Skeletal muscle tissue (tissue), 5 donors: ENCODE results near the gene MYO1D. TPM values are rescaled to one million over a fixed set of nuclear protein-coding genes. Genes with fewer than 3 reads are reported as not detected.
A peak's percentile ranks its signal among the peaks of the same experiment; 100 is the strongest.

Experiments used
- H3K27ac ChIP-seq: one replicate; pipeline ENCODE4 v1.7.0; 2013; ENCODE audit warnings: mild to moderate bottlenecking, low read depth, low read length, inconsistent platforms
- H3K27me3 ChIP-seq, 3 donors: one replicate each; pipeline ENCODE4 v1.7.0; 2013; ENCODE audit warnings: low read length in 3 of 3; ENCODE audit not compliant: control insufficient read depth in 3 of 3, insufficient read depth in 3 of 3
- H3K36me3 ChIP-seq, 3 donors: one replicate each; pipeline ENCODE4 v1.7.0; 2013; ENCODE audit warnings: low read length in 3 of 3; ENCODE audit not compliant: control insufficient read depth in 3 of 3, insufficient read depth in 3 of 3
- H3K4me1 ChIP-seq, 3 donors: one replicate each; pipeline ENCODE4 v1.7.0; 2013; ENCODE audit warnings: low read length in 3 of 3, mild to moderate bottlenecking in 3 of 3; ENCODE audit not compliant: control insufficient read depth in 3 of 3, insufficient read depth in 3 of 3
- H3K4me3 ChIP-seq, 3 donors: one replicate each; pipeline ENCODE4 v1.7.0; 2013; ENCODE audit warnings: low read length in 3 of 3
- H3K9ac ChIP-seq, 3 donors: one replicate each; pipeline ENCODE4 v1.7.0; 2013; ENCODE audit warnings: low read length in 3 of 3, mild to moderate bottlenecking in 3 of 3, moderate library complexity in 2 of 3, low read depth in 1 of 3
- H3K9me3 ChIP-seq, 3 donors: one replicate each; pipeline ENCODE4 v1.7.0; 2013; ENCODE audit warnings: low read length in 3 of 3; ENCODE audit not compliant: control insufficient read depth in 3 of 3
- small RNA-seq: library from RNA; depleted of rRNA; stranded (forward); fragments of <200 nt; gene quantifications from one replicate; pipeline ENCODE3, GENCODE V24; 2014
- total RNA-seq: library from RNA; depleted of rRNA; stranded (reverse); fragments of >200 nt; gene quantifications from one replicate; pipeline ENCODE4 v1.2.3, GENCODE V29; 2014
- donor health status: Osteomylitis.

MYO1D gene
- total RNA-seq, 1 donor from 2014 or later, result 15.1 TPM

DNA sequence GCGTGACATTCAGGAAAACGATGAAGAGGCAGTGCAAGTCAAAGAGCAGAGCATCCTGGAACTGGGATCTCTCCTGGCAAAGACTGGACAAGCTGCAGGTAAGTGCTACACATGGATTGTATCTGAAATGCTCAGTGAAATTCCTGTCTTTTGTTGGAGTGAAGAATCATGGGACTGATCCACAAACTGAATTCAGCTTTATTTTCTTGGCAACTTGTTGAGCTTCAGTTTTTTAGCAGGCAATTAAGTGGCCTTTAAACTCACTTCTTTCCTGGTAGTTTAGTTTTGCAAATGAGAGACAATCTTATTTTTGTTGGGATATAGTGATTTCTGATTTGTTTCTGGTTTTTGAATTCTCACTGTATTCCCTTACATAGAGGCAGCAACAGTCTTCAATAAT is 430.0 kb downstream of the MYO1D start:
- peaks cover 17 to 38% (median 37%) of the 10 kb centered on the region in 3 donors for H3K36me3 ChIP-seq
- H3K4me3 ChIP-seq, result no peak overlapping the region
- H3K9ac ChIP-seq, result no peak overlapping the region
- H3K9me3 ChIP-seq, result no peaks in the 10 kb centered on the region
- no peaks in the 10 kb centered on the region for H3K27me3 ChIP-seq
- peaks cover 19 to 22% (median 19%) of the 10 kb centered on the region in 3 donors for H3K4me1 ChIP-seq
- no peak overlapping the region for H3K27ac ChIP-seq

DNA sequence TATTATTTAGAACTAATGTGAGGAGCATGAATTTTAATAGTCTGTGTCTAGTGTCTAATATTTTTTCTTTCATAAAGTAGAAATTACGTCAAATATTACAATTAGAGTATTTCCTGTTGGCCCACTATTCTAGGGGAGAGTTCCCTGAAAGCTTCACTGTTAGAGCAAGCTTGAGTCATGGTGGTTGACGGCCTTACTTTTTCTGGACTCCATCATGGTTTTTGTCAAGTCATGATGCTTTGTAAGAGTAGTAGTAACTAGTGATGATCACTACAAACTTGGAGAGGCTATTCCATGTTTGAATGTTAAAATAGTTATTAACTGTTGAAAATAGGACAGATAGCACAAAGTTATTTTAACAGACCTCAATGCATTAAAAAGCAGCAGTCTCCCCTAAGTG is 431.0 kb downstream of the MYO1D start:
- no peaks in the 10 kb centered on the region for H3K27me3 ChIP-seq
- peaks cover 13 to 31% (median 27%) of the 10 kb centered on the region in 3 donors for H3K36me3 ChIP-seq
- no peaks in the 10 kb centered on the region for H3K9me3 ChIP-seq
- H3K4me3 ChIP-seq, result peak overlapping the region; percentile 76 to 95 (median 88)
- peak overlapping the region in 2 of 3 donors; percentile 34 to 99 for H3K9ac ChIP-seq
- peaks cover 19 to 22% (median 19%) of the 10 kb centered on the region in 3 donors for H3K4me1 ChIP-seq
- H3K27ac ChIP-seq, result peak overlapping the region; percentile 95

DNA sequence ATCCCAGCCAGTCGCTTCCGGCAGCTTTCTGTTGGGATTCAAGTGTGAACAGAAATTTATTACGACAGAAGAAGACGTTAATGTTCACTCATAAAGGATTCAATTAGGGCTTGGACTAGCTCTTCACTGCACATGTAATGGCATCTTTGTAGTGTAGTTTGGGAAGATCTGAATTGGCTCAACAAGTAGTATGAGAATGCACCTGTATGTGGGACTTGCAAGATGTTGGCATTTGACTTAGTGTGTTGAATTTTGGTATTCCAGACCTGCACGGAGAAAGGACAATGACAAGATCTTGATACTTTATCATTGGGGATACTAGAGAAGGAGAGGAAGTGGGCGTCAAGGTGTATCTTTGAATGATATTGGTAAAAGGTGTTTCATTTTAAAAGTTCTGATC is 431.4 kb downstream of the MYO1D start:
- Histone ChIP-seq H3K4me1 (peaks cover 19 to 22% (median 19%) of the 10 kb centered on the region in 3 donors), H3K27ac (peak overlapping the region; percentile 95), H3K9ac (peak overlapping the region; percentile 94 to 99 (median 94)), H3K9me3 (no peaks in the 10 kb centered on the region), H3K36me3 (peaks cover 13 to 27% (median 22%) of the 10 kb centered on the region in 3 donors), H3K27me3 (no peaks in the 10 kb centered on the region), H3K4me3 (peak overlapping the region; percentile 76 to 95 (median 88))

DNA sequence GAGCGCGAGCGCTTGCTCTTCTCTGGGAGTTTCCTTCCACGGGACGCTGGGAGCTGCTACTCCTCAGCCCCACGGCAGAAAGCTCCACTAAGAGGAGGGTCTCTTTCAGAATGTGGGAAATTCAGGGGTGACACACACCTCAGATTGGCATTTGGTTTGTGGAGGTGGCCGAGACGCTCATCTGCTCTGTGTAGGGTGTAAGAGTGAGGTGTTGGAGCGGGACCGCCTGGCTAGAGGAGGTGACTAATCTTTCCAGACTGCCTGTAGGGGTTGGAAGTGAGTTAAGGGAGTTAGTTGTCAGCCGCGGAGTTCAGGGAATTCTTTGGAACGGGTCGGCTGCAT is 431.9 kb downstream of the MYO1D start:
- H3K27ac ChIP-seq, result peak overlapping the region; percentile 95
- H3K36me3 ChIP-seq, result peaks cover 13 to 26% (median 20%) of the 10 kb centered on the region in 3 donors
- H3K9me3 ChIP-seq, result no peaks in the 10 kb centered on the region
- peak overlapping the region; percentile 94 to 99 (median 94) for H3K9ac ChIP-seq
- peaks cover 19 to 22% (median 19%) of the 10 kb centered on the region in 3 donors for H3K4me1 ChIP-seq
- H3K27me3 ChIP-seq, result no peaks in the 10 kb centered on the region
- H3K4me3 ChIP-seq, result peak overlapping the region; percentile 76 to 95 (median 88)

DNA sequence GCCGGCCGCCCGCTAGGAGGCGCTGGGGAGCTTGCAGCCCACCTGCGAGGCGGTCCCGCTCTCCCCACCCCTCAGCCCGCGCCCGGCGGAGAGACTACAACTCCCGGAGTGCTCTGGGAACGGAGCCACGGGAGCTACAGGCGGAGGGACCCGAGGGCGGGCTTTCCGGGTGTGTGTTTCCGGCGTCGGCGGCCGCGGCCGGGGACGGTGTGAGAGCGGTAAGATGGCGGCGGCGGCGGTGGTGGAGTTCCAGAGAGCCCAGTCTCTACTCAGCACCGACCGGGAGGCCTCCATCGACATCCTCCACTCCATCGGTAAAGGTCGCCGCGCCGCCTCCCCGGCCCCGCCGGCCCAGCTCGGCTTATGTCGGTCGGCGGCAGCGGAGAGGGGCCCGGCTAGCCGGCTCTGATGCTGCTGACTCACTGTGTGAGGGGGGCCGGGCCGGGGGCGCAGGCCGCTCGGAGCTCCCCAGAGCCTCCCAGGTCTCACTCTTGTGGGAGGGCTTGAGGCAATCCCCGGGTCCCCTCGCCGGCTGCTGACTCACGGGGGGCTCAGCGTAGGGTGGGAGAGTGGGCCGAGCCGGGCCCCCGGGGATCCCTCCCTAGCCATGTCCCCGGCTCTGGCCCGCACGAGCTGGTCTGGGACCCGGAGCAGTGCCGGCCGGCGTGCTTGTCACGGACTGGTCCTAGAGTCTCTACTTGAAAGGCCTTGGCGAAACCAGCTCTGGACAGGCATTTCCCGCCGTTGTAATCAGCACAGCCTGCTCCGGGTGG is 432.4 kb downstream of the MYO1D start, which contains the start of gene PSMD11:
TSS of gene PSMD11 (plus strand) at position 210 of the 773 bp plus-strand sequence. CDS start at position 224, 14 bp downstream.
- peak within 1 kb of the TSS; percentile 95 for H3K27ac ChIP-seq
- peak within 1 kb of the TSS; percentile 94 to 99 (median 94) for H3K9ac ChIP-seq
- peaks cover 10 to 21% (median 15%) of the 10 kb centered on the region in 3 donors for H3K36me3 ChIP-seq
- no peaks in the 10 kb centered on the region for H3K9me3 ChIP-seq
- H3K4me3 ChIP-seq, result peak within 1 kb of the TSS; percentile 76 to 95 (median 88)
- H3K27me3 ChIP-seq, result no peaks in the 10 kb centered on the region
- peaks cover 19 to 22% (median 19%) of the 10 kb centered on the region in 3 donors for H3K4me1 ChIP-seq

DNA sequence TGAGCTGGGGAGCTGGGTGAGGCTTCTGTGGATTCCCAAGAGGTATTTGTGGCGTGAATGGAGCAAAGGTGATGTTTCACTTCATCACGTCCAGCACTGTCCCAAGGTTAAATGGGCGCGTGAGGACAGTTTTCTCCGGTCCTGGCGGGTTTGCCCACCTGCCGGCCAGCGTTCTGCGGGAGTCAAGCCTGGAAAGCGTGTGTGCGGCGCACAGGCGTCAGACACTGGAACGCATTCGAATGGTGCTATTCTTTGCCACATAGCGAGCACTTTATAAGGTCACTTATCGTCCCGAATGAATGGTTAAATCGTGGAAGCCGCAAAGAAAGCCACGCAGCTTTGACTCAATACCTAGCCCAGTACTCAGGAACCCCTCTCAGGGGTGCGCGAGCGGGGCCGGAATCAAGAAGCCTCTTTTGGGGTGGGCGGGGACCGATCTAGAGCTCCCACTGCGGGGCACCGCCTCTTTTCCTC is 433.1 kb downstream of the MYO1D start:
- Histone ChIP-seq H3K4me1 (peaks cover 19 to 22% (median 19%) of the 10 kb centered on the region in 3 donors), H3K9ac (peak overlapping the region; percentile 68 to 99 (median 78)), H3K27ac (no peak overlapping the region)

More for the DNA sequence above, 433.1 kb downstream of the MYO1D start:
- Histone ChIP-seq H3K4me3 (peak overlapping the region; percentile 76 to 81 (median 78)), H3K36me3 (peaks cover 6 to 15% (median 12%) of the 10 kb centered on the region in 3 donors), H3K27me3 (no peaks in the 10 kb centered on the region), H3K9me3 (no peaks in the 10 kb centered on the region)

Small RNA genes lying within 50 kb of the gene (small RNA-seq; reads per million reads assigned to genes)
- not detected for gene RF00019

Other genes with a start within 250 kb of the MYO1D start
- 27.1 TPM for gene TMEM98, start 51.0 kb upstream of the MYO1D start, total RNA-seq
- gene SPACA3, start 114.7 kb upstream of the MYO1D start, total RNA-seq, result not detected